Measurements from ENCODE around the gene CEMIP.

The CEMIP gene

DNA sequence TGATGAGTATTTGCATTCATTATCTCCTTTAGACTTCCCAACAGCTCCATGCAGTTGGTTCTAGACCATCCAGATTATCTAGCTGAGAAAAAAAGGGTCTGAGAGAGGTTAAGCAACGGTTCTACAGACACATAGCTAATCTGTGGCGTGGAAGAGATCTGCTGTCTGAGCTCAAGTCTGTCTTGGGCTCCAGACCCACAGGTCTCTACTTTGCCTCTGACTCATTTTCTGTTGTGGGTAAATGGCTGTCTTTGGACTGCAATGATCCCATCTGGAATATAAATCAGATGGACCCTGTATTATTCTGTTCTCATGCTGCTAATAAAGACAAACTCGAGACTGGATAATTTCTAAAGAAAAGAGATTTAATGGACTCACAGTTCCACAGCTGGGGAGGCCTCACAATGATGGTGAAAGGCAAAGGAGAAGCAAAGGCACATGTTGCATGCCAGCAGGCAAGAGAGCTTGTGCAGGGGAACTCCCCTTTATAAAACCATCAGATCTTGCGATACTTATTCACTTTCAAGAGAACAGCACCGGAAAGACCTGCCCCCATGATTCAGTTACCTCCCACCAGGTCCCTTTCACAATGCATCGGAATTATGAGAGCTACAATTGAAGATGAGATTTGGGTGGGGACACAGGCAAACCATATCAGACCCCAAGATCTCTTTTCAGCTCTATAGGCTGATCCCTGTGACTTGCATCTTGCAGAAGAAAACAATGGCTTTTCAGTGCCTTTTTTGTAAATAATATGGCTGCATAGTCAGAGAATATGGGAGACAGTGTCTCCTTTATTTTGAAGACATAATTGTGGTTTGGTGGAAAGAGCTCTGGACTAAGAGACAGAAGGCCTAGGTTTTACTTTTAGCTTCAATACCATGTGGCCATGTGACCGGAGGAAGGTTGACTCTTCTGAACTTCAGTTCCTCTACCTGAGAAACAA is 24.7 kb downstream of the CEMIP start:
- no peak for DNase-seq (ENCODE audit: low read depth)
- TF ChIP-seq, protein P1, sequence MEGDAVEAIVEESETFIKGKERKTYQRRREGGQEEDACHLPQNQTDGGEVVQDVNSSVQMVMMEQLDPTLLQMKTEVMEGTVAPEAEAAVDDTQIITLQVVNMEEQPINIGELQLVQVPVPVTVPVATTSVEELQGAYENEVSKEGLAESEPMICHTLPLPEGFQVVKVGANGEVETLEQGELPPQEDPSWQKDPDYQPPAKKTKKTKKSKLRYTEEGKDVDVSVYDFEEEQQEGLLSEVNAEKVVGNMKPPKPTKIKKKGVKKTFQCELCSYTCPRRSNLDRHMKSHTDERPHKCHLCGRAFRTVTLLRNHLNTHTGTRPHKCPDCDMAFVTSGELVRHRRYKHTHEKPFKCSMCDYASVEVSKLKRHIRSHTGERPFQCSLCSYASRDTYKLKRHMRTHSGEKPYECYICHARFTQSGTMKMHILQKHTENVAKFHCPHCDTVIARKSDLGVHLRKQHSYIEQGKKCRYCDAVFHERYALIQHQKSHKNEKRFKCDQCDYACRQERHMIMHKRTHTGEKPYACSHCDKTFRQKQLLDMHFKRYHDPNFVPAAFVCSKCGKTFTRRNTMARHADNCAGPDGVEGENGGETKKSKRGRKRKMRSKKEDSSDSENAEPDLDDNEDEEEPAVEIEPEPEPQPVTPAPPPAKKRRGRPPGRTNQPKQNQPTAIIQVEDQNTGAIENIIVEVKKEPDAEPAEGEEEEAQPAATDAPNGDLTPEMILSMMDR (IDR thresholded peaks at IDR 0.05; ENCODE audit: low read depth, low read length, missing control alignments): no peak
- H3K4me3 ChIP-seq (ENCODE audit: low read depth, low read length): no peak overlapping the region

DNA sequence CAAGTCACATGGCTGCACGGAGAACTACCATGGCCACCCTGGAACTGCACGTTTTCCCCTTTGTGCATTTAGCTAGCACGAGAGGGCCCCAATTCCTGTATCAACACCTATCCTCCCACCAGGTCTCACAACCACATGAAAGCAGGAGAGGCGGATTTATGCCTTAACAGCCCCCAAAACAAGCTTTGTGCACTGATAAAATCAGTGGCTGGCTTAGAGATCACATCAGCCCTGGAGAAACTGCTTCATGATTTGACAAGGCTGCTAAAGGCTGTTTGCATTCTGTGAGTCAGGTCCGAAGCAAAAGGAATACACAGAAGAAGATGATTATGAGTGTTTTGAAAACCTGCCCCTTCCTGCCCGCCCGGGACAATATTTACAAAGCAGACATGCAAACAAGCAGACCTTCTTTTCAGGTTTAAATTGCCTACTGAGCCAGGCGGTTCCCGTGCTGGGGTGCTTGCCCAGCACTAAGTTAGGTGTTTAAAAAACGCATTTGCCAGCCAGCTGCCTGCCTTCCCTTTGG is 25.9 kb downstream of the CEMIP start:
- DNase-seq (ENCODE audit: low read depth): no peak
- TF ChIP-seq, protein P1 (IDR thresholded peaks at IDR 0.05; ENCODE audit: low read depth, low read length, missing control alignments): no peak
- H3K4me3 ChIP-seq (ENCODE audit: low read depth, low read length): no peak overlapping the region

DNA sequence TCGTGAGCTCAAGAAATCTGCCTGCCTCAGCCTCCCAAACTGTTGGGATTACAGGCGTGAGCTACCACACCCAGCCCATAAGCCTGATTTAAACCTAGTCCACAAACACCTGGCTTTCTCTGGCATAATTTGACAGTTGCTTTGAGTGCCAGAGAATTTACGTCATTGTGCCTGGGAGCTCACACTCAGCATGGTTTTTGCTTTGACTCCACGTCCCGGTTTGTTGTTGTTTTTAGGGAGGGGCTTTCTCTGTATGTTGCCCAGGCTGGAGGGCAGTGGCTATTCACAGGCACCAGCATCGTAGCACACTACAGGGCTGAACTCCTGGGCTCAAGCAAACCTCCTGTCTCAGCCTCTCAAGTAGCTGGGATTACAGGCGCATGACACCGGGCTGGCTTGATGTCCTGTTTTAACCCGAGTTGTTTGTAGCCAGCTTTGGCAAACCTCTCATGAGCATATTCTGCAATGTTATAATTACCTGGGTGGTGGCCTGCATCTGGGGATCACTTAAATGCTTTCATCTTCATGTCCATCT is 32.7 kb downstream of the CEMIP start:
- H3K4me3 ChIP-seq (ENCODE audit: low read depth, low read length): no peak overlapping the region
- TF ChIP-seq, protein P1 (IDR thresholded peaks at IDR 0.05; ENCODE audit: low read depth, low read length, missing control alignments): no peak
- DNase-seq (ENCODE audit: low read depth): no peak

DNA sequence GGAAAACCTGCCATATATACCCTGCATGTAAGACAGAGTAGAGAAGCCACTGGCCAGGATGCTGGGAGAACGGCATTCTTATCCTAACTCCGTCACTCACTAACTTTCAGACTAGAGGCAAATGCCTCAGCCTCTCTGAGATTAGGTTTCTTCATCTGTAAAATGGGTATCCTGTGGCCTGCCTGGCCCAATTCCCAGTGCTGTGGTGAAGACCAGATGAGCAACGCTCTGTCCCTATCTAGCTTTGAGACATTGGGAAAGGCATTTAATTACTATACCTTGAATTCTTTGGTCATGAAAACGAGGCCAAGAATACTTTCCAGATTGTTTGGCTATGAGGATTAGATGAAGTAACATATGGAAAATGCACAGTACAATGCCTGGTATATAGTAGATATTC is 35.9 kb downstream of the CEMIP start:
- no peak overlapping the region for H3K4me3 ChIP-seq (ENCODE audit: low read depth, low read length)
- DNase-seq (ENCODE audit: low read depth): no peak
- TF ChIP-seq, protein P1 (IDR thresholded peaks at IDR 0.05; ENCODE audit: low read depth, low read length, missing control alignments): no peak

DNA sequence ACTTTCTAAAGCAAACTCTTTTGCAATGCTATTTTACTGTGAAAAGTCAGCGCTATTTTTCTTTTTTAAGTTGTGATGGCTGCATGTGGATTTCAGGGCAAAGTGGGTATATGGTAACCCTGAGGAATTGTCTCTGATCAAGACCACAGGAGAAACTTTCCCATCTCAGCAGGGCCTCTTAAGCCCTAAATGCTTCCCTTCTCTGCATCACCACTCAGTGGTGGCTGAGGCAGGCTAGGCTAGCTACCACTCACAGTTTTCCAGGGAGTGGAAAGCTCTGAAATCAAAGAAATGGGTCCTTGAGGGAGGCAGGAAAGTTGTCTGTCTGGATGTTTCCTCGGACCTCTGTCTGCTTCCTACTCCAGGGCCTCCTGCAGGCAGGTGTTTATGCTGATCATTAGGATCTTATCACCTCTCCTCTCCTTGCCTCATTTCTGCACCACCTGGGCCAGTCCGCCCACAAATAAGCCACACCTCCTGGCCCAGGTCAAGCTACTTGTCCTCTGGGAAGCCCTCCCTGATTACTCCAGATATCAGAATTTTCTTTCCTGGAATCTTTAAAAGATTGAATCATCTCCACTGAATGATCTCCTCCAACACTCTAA is 37.0 kb downstream of the CEMIP start:
- DNase-seq (ENCODE audit: low read depth): no peak
- TF ChIP-seq, protein P1 (IDR thresholded peaks at IDR 0.05; ENCODE audit: low read depth, low read length, missing control alignments): no peak
- no peak overlapping the region for H3K4me3 ChIP-seq (ENCODE audit: low read depth, low read length)

DNA sequence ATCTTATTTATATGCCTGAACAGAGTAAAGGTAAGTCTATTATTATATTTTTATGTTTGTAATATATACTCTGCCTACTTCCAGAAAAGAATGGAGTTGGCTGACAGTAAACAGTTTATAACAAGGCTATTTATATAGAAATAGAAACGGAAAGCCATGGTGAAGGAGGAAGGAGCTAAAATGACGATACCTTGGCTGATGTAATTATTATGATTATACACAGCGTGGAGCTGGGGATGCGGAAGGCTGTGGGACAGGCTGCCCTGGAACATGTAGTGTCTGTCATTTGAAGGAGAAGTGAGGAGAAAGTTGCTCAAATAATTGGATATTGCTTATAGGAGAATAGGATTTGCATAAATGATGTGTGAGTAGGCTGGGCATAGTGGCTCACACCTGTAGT is 37.8 kb downstream of the CEMIP start:
- no peak for DNase-seq (ENCODE audit: low read depth)
- no peak overlapping the region for H3K4me3 ChIP-seq (ENCODE audit: low read depth, low read length)
- TF ChIP-seq, protein P1 (IDR thresholded peaks at IDR 0.05; ENCODE audit: low read depth, low read length, missing control alignments): no peak
